Jurkat, Clone E6-1 (cell line): Measurements from ENCODE around the gene EED. TPM values are rescaled to one million over a fixed set of nuclear protein-coding genes. Genes with fewer than 3 reads are reported as not detected.

Experiments
- DNase-seq: peaks from one replicate; pipeline ENCODE4 v3.0.0-alpha.2; 2011; ENCODE audit warnings: low read depth, low spot score
- H3K4me3 ChIP-seq: 2 replicates; pipeline ENCODE4 v1.5.1; 2011; ENCODE audit warnings: mild to moderate bottlenecking, low read length, control low read depth, moderate library complexity
- polyA plus RNA-seq: library from polyadenylated mRNA; unstranded; fragments of >200 nt; gene quantifications from one replicate; pipeline ENCODE4 v1.2.1, GENCODE V29; 2012; ENCODE audit warnings: missing spikeins; ENCODE audit not compliant: insufficient read length, insufficient read depth

Gene EED
- polyA plus RNA-seq, result 34.5 TPM

- DNase-seq, result peak; percentile 89
- peak within 1 kb of the TSS; percentile 94 for H3K4me3 ChIP-seq
These were observed at the start of gene EED for GRCh38 chr11:86244522-86245368. Gene EED, plus strand, starts transcription at chr11:86244753. Its CDS starts 477 bp downstream, at chr11:86245230.

DNA sequence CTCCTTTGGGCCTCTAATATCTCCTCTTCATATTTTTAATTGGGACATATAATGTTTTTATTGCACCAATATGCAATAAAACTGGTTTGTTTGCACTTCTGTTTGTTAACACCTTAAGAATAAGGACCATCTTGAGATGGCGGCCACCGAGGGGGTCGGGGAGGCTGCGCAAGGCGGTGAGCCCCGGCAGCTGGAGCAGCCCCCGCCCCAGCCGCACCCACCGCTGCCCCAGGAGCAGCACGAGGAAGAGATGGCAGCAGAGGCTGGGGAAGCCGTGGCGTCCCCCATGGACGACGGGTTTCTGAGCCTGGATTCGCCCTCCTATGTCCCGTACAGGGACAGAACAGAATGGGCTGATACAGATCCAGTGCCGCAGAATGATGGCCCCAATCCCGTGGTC lies 49.6 kb upstream of the EED start:
- no peak overlapping the region for H3K4me3 ChIP-seq
- no peak for DNase-seq

- DNase-seq, result no peak
- H3K4me3 ChIP-seq, result no peak overlapping the region
These were observed 48.4 kb upstream of the EED start for GRCh38 chr11:86196085-86196696.

GRCh38 chr11:86196913-86197312 lies 47.6 kb upstream of the EED start:
- no peak for DNase-seq
- H3K4me3 ChIP-seq, result no peak overlapping the region

DNA sequence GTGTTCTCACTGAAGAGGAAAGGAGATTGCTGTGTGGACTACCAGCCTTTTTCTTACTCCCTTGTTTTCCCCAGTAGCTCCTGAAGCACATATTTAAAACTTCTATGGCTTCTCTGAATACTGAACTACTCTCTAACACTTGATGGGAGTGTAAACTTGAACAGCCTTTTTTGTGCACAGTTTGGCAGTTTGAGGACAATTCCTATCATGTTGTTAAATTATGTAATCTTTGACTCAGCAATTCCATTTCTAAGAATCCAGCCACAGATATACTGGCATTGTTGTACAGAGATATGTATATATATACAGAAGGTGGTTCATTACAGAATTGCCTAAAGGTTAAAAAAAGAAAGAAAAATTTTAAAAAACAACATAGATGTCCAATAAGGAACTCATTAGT lies 47.1 kb upstream of the EED start:
- H3K4me3 ChIP-seq, result no peak overlapping the region
- no peak for DNase-seq

DNA sequence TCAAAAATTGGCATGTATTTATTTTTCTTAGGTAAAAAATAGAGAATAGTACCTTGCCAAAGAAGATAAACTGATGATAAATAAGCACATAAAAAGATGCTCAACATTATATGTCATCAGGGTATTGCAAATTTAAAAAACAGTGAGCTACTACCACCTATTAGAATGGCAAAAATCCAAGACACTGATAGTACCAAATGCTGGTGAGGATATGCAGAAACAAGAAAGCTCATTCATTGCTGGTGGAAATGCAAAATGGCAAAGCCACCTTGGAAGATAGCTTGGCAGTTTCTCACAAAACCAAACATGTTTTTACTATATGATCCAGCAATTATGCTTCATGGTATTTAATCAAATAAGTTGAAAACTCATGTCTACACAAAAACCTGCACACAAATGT lies 46.4 kb upstream of the EED start:
- no peak for DNase-seq
- H3K4me3 ChIP-seq, result no peak overlapping the region

DNA sequence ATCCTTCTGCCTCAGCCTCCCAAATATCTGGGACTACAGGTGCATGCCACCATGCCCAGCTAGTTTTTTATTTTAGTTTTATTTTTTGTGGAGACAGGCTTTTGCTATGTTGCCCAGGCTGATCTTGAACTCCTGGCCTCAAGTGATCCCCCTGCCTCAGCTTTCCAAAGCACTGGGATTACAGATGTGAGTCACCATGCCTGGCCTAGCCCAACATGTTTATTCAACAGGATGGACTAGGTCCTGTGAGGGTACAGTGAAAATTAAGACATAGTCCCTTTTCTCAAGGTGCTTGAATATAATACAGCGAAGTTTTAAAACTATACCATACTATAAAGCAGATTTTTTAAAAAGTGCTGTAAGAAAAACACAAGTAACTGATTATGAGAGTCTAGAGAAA lies 45.2 kb upstream of the EED start:
- no peak for DNase-seq
- no peak overlapping the region for H3K4me3 ChIP-seq

GRCh38 chr11:86201371-86201884 lies 43.1 kb upstream of the EED start:
- no peak for DNase-seq
- no peak overlapping the region for H3K4me3 ChIP-seq

DNA sequence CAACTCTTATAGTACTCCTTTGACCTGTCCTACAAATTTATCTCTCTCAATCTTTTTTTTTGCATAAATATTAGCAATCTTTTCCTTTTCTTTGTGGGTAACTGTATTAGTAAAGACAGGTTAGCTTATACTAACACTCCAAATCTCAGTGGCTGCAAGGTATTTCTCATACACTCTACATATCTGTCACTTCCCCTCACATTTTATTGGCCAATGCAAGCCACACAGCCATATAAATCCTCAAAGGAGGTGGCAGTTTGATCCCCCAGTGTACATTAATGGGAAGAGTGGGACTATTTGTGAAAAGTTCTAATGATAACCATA lies 42.6 kb upstream of the EED start:
- no peak for DNase-seq
- H3K4me3 ChIP-seq, result no peak overlapping the region

DNA sequence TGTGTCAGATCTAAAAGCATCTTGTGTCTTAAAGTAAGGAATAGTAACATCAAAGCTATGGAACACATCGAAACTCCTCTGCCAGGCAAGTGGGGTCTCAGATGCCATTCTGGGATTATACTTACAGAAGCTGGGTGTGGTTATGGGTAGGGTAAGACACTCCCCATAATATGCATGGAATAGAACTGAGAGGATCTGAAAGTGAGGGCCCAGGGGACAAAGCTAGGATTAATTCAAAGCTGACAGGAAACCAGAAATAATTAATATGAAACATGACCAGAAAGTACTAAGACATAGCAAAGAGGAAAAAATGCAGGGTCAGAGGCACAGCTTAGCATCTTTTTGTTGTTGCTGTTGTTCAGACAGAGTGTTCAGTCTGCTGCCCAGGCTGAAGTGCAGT lies 40.2 kb upstream of the EED start:
- no peak overlapping the region for H3K4me3 ChIP-seq
- DNase-seq, result no peak

GRCh38 chr11:86205421-86206336 lies 38.9 kb upstream of the EED start:
- no peak for DNase-seq
- H3K4me3 ChIP-seq, result no peak overlapping the region

- H3K4me3 ChIP-seq, result no peak overlapping the region
- no peak for DNase-seq
These were observed 38.2 kb upstream of the EED start for GRCh38 chr11:86206337-86206695.

DNA sequence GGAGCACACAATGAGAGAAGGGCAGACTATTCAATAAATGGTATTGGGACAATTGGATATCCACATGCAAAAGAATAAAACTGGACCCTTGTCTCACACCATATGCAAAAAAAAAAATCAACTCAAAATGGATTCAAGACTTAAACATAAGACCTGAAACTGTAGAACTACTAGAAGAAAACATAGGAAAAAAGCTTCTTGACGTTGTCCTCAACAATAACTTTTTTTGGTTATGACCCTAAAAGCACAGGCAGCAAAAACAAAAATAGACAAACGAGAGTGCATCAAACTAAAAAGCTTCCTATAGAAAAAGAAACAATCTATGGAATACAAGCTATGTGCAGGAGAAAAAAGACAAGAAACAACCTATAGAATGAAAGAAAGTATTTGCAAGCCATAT lies 37.1 kb upstream of the EED start:
- H3K4me3 ChIP-seq, result no peak overlapping the region
- no peak for DNase-seq

DNA sequence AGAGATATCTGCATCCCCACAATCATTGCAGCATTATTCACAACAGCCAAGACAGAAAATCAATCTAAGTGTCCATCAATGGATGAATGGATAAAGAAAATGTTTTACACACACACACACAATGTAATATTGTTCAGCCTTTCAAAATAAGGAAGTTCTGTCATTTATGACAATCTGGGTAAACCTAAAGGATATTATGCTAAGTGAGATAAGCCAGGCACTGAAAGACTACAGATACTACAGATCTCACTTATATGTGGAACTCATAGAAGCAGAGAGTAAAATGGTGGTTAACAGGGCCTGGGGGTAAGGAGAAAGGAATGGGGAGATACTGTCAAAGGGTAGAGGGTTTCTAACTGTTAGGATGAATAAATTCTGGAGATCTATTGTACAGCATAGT lies 36.0 kb upstream of the EED start:
- DNase-seq, result no peak
- H3K4me3 ChIP-seq, result no peak overlapping the region

DNA sequence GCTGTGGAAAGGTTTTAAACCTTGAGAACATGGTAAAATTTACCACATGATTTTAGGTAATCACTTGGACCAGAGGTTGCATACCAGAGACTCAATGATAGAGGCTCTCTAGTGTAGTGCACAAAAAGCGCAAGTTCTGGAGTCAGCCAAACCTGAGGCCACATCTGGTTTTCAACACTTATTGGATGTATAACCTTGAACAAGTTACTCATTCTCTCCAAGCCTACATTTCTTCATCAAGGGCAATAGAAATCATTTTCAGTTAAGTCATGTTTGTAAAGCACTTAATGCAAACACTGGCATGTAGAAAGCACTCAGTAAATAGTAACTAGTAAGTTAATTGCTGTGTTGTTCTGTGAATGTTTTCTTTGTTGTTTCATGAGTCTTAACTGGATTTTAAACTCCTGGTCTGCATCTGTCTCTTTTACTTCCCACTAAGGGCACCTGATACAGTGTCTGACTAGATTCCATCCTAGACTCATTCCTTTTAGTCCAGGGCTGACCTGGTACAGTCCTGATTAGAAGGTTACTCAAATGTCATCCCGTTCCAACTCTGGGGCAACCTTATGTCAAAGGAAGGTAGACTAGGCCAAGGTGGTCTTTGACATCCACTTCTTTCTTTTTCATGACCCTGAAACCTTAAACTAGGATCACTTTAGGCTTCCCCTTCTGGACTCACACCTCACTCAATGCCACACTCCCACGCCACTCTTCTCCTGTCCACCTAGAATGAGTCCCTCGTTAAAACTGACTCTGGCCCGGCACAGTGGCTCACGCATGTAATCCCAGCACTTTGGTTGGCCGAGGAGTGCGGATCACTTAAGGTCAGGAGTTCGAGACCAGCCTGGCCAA lies 34.5 kb upstream of the EED start:
- no peak for DNase-seq
- H3K4me3 ChIP-seq, result no peak overlapping the region

GRCh38 chr11:86210898-86211297 lies 33.7 kb upstream of the EED start:
- H3K4me3 ChIP-seq, result no peak overlapping the region
- DNase-seq, result no peak

DNA sequence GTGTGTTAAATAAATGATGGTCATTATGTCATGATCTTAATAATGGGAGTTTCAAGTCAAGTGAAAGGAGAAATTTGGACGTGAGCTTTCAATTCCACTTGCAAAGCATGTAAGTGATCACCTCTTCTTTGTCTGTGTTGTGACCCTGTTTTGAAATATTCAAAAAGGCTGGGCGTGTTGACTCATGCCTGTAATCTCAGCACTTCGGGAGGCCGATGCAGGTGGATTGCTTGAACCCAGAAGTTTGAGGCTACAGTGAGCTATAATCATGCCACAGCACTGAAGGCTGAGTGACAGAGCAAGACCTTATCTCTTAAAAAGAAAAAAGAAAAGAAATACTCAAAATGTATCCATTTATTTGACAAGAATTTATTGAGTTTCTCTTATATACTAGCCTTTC lies 32.9 kb upstream of the EED start:
- no peak for DNase-seq
- H3K4me3 ChIP-seq, result no peak overlapping the region

DNA sequence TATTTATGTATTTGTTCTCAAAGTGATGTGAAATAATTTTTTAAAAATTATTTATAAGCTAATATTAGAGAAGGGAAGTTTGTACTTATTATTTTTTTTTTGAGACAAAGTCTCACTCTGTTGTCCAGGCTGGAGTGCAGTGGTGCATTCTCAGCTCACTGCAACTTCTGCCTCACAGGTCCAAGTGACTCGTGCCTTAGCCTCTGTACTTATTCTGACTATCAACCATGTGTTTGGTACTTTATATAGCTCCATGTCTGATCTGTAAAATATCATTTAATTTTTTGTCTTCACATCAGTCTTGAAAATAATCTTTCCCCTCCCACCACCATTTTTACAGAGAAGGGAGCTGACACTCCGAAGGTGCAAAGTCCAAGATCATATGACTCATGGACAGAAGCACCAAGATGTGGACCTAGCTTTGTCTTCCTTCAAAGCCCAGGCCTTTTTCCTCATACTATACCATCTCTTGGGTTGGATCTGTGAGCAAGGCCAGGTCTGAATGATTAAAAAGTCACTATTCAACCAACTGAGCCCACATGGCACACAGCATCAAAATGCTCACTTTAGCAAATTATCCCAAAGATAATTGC lies 32.4 kb upstream of the EED start:
- no peak overlapping the region for H3K4me3 ChIP-seq
- DNase-seq, result no peak

DNA sequence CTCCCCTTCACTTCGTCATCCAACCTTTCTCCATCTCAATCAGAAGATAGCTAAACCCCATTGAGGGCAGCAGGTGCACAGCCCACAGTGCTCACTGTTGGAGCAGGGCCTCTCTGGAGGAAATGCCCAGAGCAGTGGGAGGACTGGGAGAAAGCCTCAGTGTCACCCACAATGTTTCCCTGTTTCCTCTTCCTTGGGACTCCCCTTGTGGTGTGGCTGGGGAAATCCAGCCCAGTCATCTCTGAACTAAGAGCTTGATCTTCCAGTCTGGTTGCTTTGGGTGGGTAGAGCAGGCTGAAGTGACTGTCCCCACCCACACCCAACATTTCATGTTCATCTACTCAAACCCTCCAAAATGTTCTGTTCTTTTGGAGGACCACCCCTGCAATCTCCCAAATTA lies 29.8 kb upstream of the EED start:
- no peak for DNase-seq
- H3K4me3 ChIP-seq, result no peak overlapping the region
